Gastroesophageal sphincter (tissue), 4 donors: Measurements from ENCODE around the gene SLC17A3. TPM values are rescaled to one million over a fixed set of nuclear protein-coding genes. Genes with fewer than 3 reads are reported as not detected.

Experiments used
- ATAC-seq: fragments of 150-250 bp; one replicate; pipeline ENCODE4 v1.9.1; 2016; ENCODE audit warnings: mild to moderate bottlenecking, moderate library complexity
- H3K27ac ChIP-seq, 4 donors: fragments of 200-600 bp; sonication (generic) in 3 of 4; 1 replicate in 3 of 4; 2 replicates in 1 of 4; pipeline ENCODE4 v1.5.1; 2016 to 2019
- H3K27me3 ChIP-seq: fragments of 200-600 bp; sonication (generic); one replicate; pipeline ENCODE4 v1.5.1; 2019
- H3K36me3 ChIP-seq, 2 donors: fragments of 200-600 bp; sonication (generic); one replicate each; pipeline ENCODE4 v1.5.1; 2019; ENCODE audit warnings: control low read depth in 1 of 2
- H3K4me1 ChIP-seq, 3 donors: fragments of 200-600 bp; sonication (generic); 1 replicate in 2 of 3; 2 replicates in 1 of 3; pipeline ENCODE4 v1.5.1; 2016 to 2019; ENCODE audit warnings: control low read depth in 2 of 3
- H3K4me3 ChIP-seq, 2 donors: fragments of 200-600 bp; sonication (generic); one replicate each; pipeline ENCODE4 v1.5.1; 2019; ENCODE audit warnings: mild to moderate bottlenecking in 1 of 2, moderate library complexity in 1 of 2
- H3K9me3 ChIP-seq, 3 donors: fragments of 200-600 bp; sonication (generic); one replicate each; pipeline ENCODE4 v1.5.1; 2017 to 2019; ENCODE audit warnings: control low read depth in 2 of 3
- EP300 ChIP-seq: sonication (generic); formaldehyde crosslinking; IDR thresholded peaks from one replicate; pipeline ENCODE4 v1.6.1; 2017; ENCODE audit warnings: antibody characterized with exemption, mild to moderate bottlenecking
- POLR2A ChIP-seq, 2 donors: fragments of 450-650 bp; IDR thresholded peaks; one replicate each; pipeline ENCODE4 v1.6.1; 2017; ENCODE audit warnings: antibody characterized with exemption in 2 of 2, mild to moderate bottlenecking in 2 of 2, moderate library complexity in 1 of 2
- POLR2AphosphoS5 ChIP-seq: sonication (generic); formaldehyde crosslinking; IDR thresholded peaks from one replicate; pipeline ENCODE4 v1.6.1; 2017; ENCODE audit warnings: antibody characterized with exemption
- WGBS, 2 donors: methylation state at CpG; one replicate each; pipeline ENCODE4 v1.1.5; 2018; ENCODE audit warnings: low coverage in 1 of 2; 5-methylcytosine and 5-hydroxymethylcytosine counted together
- total RNA-seq, 4 donors: library from RNA; depleted of rRNA; stranded (reverse); fragments of >200 nt; gene quantifications; one replicate each; pipeline ENCODE4 v1.1.0, GENCODE V29; 2016
- TF ChIP-seq, protein P1 (sequence below), 4 experiments: fragments of 200-600 bp in 2 of 4; fragments of 450-650 bp in 2 of 4; sonication (generic) in 1 of 4; IDR thresholded peaks; one replicate each; pipeline ENCODE4 v1.5.1; 2017 to 2019; ENCODE audit warnings: antibody characterized with exemption in 4 of 4, mild to moderate bottlenecking in 2 of 4, moderate library complexity in 2 of 4

SLC17A3 gene
- total RNA-seq, 4 donors from 2014 or later, result not detected

DNA sequence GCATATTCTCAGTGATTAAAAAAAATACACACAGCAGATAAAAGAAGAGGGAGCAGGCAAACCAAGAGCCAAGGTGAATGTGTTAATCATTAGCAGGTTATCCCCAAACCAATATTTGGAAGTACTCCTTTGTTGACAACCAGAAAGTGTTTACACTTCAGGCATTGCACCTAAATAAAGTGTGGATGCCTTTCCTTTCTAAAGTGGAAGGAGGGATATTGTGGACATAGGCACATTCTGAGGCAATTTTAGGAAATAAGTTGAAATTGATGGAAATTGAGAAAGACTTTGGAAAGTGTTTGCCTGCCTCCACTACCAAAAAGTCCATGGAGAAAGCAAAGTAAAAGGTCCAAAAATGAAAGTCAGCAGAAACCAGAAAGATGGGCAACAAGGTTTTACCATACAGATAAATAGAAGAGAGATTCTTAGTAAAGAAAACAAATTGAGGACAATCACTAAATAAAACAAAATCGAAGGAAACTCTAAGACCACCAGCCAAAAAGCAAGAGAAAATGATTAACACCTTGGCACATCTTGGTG is 33.5 kb upstream of the SLC17A3 start:
- Histone ChIP-seq H3K4me1 (no peaks in the 10 kb centered on the region), H3K27ac (no peak overlapping the region), H3K4me3 (no peak overlapping the region), H3K9me3 (no peaks in the 10 kb centered on the region), H3K36me3 (no peaks in the 10 kb centered on the region), H3K27me3 (peaks cover 21% of the 10 kb centered on the region)
- 62% methylated on average over 1 of the region's 1 CpG; no CpG with 5 or more reads in 1 of the 2 donors for WGBS, 2 donors
- TF ChIP-seq, protein P1, sequence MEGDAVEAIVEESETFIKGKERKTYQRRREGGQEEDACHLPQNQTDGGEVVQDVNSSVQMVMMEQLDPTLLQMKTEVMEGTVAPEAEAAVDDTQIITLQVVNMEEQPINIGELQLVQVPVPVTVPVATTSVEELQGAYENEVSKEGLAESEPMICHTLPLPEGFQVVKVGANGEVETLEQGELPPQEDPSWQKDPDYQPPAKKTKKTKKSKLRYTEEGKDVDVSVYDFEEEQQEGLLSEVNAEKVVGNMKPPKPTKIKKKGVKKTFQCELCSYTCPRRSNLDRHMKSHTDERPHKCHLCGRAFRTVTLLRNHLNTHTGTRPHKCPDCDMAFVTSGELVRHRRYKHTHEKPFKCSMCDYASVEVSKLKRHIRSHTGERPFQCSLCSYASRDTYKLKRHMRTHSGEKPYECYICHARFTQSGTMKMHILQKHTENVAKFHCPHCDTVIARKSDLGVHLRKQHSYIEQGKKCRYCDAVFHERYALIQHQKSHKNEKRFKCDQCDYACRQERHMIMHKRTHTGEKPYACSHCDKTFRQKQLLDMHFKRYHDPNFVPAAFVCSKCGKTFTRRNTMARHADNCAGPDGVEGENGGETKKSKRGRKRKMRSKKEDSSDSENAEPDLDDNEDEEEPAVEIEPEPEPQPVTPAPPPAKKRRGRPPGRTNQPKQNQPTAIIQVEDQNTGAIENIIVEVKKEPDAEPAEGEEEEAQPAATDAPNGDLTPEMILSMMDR (IDR thresholded peaks at IDR 0.05), result no peak
- TF ChIP-seq POLR2A (IDR thresholded peaks at IDR 0.05) (no peak), POLR2AphosphoS5 (no peak), EP300 (no peak)
- no peak for ATAC-seq

DNA sequence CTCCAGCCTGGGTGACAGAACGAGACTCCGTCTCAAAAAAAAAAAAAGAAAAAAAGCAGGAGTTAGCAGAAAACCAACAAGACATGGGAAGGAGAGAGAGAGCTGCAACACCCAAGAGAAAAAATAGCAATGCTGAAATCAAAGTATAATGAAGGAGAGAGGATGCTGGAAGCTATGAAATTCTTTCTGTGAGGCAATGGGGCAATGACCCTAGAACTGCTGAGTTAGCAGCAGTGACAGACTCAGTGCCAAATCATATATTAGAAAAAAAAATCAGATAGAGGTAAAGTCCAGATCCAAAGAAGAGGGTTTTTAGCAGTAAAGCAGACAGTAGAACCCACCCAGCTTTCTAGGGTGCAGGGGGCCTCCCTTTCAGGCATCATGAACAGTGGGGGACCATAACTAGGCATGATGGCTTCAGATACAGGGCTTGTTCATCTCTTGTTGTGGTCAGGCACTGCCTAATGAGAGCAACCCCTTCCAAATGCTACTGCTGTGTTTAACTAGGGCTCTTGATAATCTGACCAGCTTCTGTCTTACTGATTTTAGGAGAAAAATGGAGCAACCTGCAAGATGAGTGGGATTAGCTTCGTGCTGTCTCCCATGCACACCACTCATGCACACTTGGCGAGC is 29.5 kb upstream of the SLC17A3 start:
- Histone ChIP-seq H3K4me3 (no peak overlapping the region), H3K27me3 (peaks cover 21% of the 10 kb centered on the region), H3K4me1 (no peaks in the 10 kb centered on the region), H3K36me3 (no peaks in the 10 kb centered on the region), H3K27ac (no peak overlapping the region), H3K9me3 (no peaks in the 10 kb centered on the region)
- 82 to 94% methylated on average over 3 to 4 of the region's 4 CpGs for WGBS, 2 donors
- no peak for ATAC-seq
- TF ChIP-seq EP300, result no peak
- TF ChIP-seq, protein P1 (IDR thresholded peaks at IDR 0.05), result no peak
- no peak for TF ChIP-seq POLR2AphosphoS5
- TF ChIP-seq POLR2A (IDR thresholded peaks at IDR 0.05), result no peak

DNA sequence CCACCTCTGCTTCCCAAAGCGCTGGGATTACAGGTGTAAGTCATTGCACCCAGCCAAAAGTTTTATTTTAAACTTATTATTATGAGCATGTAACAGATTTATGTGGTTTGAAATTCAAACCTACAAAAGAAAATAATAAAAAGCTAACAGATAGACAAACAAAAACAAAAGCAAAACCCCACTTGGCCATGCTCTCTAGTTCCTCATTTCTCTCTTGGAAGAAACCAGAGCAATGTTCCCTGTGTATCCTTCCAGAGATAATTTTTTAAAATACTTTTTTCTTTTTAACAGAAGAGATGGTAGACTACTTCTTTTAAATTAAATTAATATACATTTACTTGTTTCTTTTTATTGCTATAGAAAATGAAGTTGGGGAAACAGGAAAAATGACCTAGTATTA is 28.0 kb upstream of the SLC17A3 start:
- H3K27ac ChIP-seq, result no peak overlapping the region
- ATAC-seq, result no peak
- H3K9me3 ChIP-seq, result no peaks in the 10 kb centered on the region
- no peak overlapping the region for H3K4me3 ChIP-seq
- TF ChIP-seq, protein P1 (IDR thresholded peaks at IDR 0.05), result no peak
- no peak for TF ChIP-seq POLR2AphosphoS5
- TF ChIP-seq POLR2A (IDR thresholded peaks at IDR 0.05), result no peak
- TF ChIP-seq EP300, result no peak
- WGBS, 2 donors, result 86% methylated on average over 1 of the region's 1 CpG; no CpG with 5 or more reads in 1 of the 2 donors
- no peaks in the 10 kb centered on the region for H3K36me3 ChIP-seq
- H3K27me3 ChIP-seq, result peaks cover 21% of the 10 kb centered on the region
- H3K4me1 ChIP-seq, result no peaks in the 10 kb centered on the region

DNA sequence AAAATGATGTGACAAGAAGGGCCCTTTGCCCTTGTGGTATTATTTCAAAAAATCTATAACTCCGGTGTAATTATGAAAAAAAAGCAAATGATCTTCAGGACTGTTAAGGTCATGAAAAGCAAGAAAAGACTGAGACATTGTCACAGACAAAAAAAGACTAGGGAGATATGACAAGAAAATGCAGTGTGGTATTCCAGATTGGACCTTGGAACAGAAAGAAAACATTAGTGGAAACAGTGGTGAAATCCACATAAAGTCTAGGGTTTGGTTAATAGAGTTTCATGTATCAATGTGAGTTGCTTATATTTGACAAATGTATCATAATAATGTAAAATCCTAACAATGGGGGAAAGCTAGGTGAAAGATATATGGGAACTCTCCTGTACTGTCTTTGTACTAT is 26.8 kb upstream of the SLC17A3 start:
- TF ChIP-seq POLR2AphosphoS5 (no peak), POLR2A (IDR thresholded peaks at IDR 0.05) (no peak), EP300 (no peak)
- TF ChIP-seq, protein P1 (IDR thresholded peaks at IDR 0.05), result no peak
- Histone ChIP-seq H3K36me3 (no peaks in the 10 kb centered on the region), H3K27ac (no peak overlapping the region), H3K4me3 (no peak overlapping the region), H3K4me1 (no peaks in the 10 kb centered on the region), H3K9me3 (no peaks in the 10 kb centered on the region), H3K27me3 (peaks cover 16% of the 10 kb centered on the region)
- WGBS, 2 donors, result 82% methylated on average over 1 of the region's 1 CpG; no CpG with 5 or more reads in 1 of the 2 donors
- no peak for ATAC-seq
